ENCODE data around the gene CAMTA1.

Gene CAMTA1

DNA sequence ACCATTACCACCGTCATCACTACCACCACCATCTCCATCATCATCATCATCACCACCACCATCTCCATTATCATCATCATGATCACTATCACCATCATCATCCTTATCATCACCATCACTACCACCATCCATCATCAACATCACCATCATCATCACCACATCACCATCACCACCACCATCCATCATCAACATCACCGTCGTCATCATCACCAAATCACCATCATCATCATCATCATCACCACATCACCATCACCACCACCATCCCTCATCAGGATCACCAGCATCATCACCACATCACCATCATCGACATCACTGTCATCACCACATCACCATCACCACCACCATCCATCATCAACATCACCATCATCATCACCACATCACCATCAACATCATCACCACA lies 782.8 kb downstream of the CAMTA1 start:
- no peak for TF ChIP-seq CTCF (conservative IDR thresholded peaks at IDR 0.05; ENCODE audit: low read depth, low read length)
- no peak for DNase-seq (ENCODE audit: low read depth)
- no peak overlapping the region for H3K4me3 ChIP-seq (ENCODE audit: low read depth, low read length)

DNA sequence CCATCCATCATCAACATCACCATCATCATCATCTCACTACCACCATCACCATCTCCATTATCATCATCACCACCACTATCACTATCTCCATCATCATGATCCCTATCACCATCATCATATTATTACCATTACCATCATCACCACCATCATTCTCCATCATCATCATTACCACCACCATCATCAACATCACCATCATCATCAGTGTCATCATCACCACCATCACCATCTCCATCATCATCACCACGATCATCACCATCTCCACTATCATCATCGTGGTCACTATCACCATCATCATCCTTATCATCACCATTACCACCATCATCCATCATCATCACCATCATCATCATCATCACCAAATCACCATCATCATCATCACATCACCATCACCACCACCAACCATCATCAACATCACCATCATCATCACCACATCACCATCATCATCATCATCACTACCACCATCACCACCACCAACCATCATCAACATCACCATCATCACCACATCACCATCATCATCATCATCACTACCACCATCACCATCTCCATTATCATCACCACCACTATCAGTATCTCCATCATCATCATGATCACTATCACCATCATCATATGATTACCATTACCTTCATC lies 783.8 kb downstream of the CAMTA1 start:
- DNase-seq (ENCODE audit: low read depth) = no peak
- H3K4me3 ChIP-seq (ENCODE audit: low read depth, low read length) = no peak overlapping the region
- no peak for TF ChIP-seq CTCF (conservative IDR thresholded peaks at IDR 0.05; ENCODE audit: low read depth, low read length)

DNA sequence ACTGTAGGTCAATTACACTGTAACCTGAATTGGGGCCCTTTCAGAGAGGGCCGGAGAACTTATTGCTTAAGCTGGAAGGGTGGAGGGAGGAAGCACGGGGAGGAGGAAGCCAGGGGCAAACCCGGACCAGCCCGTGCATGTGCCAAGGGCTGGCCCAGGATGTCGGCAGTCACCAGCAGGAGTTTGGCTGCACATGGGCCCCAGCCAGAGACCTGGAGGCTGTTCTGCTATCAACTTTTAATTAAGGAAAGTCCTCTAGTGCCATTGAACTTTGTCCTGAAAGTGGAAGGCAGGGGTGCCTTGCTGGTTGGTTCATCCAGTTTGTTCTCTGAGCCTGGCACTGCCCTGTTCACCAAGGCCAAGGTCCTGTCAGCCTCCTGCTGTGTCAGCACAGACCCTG lies 785.1 kb downstream of the CAMTA1 start:
- no peak for DNase-seq (ENCODE audit: low read depth)
- H3K4me3 ChIP-seq (ENCODE audit: low read depth, low read length) = no peak overlapping the region
- no peak for TF ChIP-seq CTCF (conservative IDR thresholded peaks at IDR 0.05; ENCODE audit: low read depth, low read length)

DNA sequence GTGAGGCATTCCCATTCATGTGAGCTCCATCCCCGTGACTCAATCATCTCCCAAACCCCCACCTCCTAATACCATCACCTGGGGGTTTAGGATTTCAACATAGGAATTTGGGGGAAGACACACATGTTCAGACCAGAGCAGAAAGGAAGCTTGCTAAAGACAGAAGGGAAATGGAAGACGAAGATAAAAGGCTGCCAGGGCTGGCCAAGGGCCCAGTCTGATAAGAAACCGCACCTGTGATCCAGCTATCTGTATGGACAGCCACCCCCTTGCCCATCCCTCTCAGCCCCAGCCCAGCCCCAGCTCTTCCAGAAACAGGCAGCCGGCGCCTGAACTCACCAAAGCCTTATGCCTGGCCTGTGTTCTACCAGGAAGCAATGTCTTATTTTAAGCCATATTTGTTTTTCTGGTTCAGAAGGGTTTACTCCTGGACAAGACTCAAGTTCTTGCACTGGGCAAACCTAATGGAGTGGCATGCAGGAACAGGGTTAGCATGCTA lies 787.4 kb downstream of the CAMTA1 start:
- TF ChIP-seq CTCF (conservative IDR thresholded peaks at IDR 0.05; ENCODE audit: low read depth, low read length) = no peak
- no peak for DNase-seq (ENCODE audit: low read depth)
- no peak overlapping the region for H3K4me3 ChIP-seq (ENCODE audit: low read depth, low read length)

GRCh38 chr1:7573481-7573880 lies 788.2 kb downstream of the CAMTA1 start:
- no peak for DNase-seq (ENCODE audit: low read depth)
- no peak for TF ChIP-seq CTCF (conservative IDR thresholded peaks at IDR 0.05; ENCODE audit: low read depth, low read length)
- no peak overlapping the region for H3K4me3 ChIP-seq (ENCODE audit: low read depth, low read length)

- no peak for DNase-seq (ENCODE audit: low read depth)
- TF ChIP-seq CTCF (conservative IDR thresholded peaks at IDR 0.05; ENCODE audit: low read depth, low read length) = no peak
- no peak overlapping the region for H3K4me3 ChIP-seq (ENCODE audit: low read depth, low read length)
These were observed 789.1 kb downstream of the CAMTA1 start for GRCh38 chr1:7574121-7575040.

Measured in choroid plexus epithelial cell (primary cell).